A549 (cell line): ENCODE measurements around the gene C14orf132. TPM values are rescaled to one million over a fixed set of nuclear protein-coding genes. Genes with fewer than 3 reads are reported as not detected.

Experiments
- ATAC-seq, 2 experiments: fragments of 200-7000 bp in 1 of 2; fragments of >200 bp in 1 of 2; cut with Nextera tagmentation in 1 of 2; cut with Tn5 transposase in 1 of 2; 3 replicates each; pipeline versions ENCODE4 v1.8.0 to v1.9.1; 2018 to 2020; ENCODE audit warnings: mild to moderate bottlenecking in 1 of 2, moderate library complexity in 1 of 2
- CTCF ChIA-PET: fragments of 300-600 bp; sonication (Branson Sonifier 250); formaldehyde crosslinking; extraction: SDS; loops from one replicate; lab custom pipeline; 2021; ENCODE audit warnings: antibody characterized with exemption, inconsistent platforms; lab: Yijun Ruan, JAX
- POLR2A ChIA-PET: fragments of 350-600 bp; formaldehyde crosslinking; extraction: SDS; loops from one replicate; lab custom pipeline; 2021; ENCODE audit warnings: antibody characterized with exemption, inconsistent platforms; lab: Yijun Ruan, JAX
- DNase-seq, 2 experiments: peaks; one replicate each; pipeline versions ENCODE4 v3.0.0 to v3.0.0-alpha.2; 2011 to 2016; ENCODE audit warnings: low read depth in 1 of 2, low spot score in 1 of 2
- FAIRE-seq: peaks from 2 replicates; lab custom pipeline; 2011; peaks lifted over from hg19 to GRCh38; lab: Jason Lieb, UNC
- H3K27ac ChIP-seq, 2 experiments: fragments of >200 bp; sonication (Bioruptor Twin); formaldehyde crosslinking; 3 replicates each; pipeline ENCODE4 v1.5.1; 2016 to 2017
- H3K4me1 ChIP-seq: fragments of >200 bp; sonication (Bioruptor Twin); formaldehyde crosslinking; 3 replicates; pipeline ENCODE4 v1.6.1; 2016
- H3K4me2 ChIP-seq: fragments of >200 bp; sonication (Bioruptor Twin); formaldehyde crosslinking; 3 replicates; pipeline ENCODE4 v1.6.1; 2016
- H3K4me3 ChIP-seq: fragments of >200 bp; sonication (Bioruptor Twin); formaldehyde crosslinking; 3 replicates; pipeline ENCODE4 v1.5.1; 2016
- H3K9me3 ChIP-seq: fragments of >200 bp; sonication (Bioruptor Twin); formaldehyde crosslinking; 3 replicates; pipeline ENCODE4 v1.6.1; 2016
- BCL3 ChIP-seq: fragments of >200 bp; sonication (Bioruptor Twin); formaldehyde crosslinking; IDR thresholded peaks from 3 replicates; pipeline ENCODE4 v1.6.1; 2016
- CBX2 ChIP-seq: fragments of 200-600 bp; sonication (generic); IDR thresholded peaks from 2 replicates; pipeline ENCODE4 v1.6.1; 2016; ENCODE audit warnings: low read depth, mild to moderate bottlenecking, borderline replicate concordance
- CBX8 ChIP-seq: fragments of 200-600 bp; sonication (generic); IDR thresholded peaks from 2 replicates; pipeline ENCODE4 v1.6.1; 2016
- CTCF ChIP-seq: fragments of >200 bp; sonication (Bioruptor Twin); formaldehyde crosslinking; IDR thresholded peaks from 3 replicates; pipeline ENCODE4 v1.5.1; 2016
- E2F6 ChIP-seq: IDR thresholded peaks from 2 replicates; pipeline ENCODE4 v1.6.1; 2012; ENCODE audit warnings: low read depth, borderline replicate concordance
- ELK1 ChIP-seq: fragments of 150-350 bp; IDR thresholded peaks from 2 replicates; pipeline ENCODE4 v1.6.1; 2014; ENCODE audit warnings: low read depth, mild to moderate bottlenecking, low read length
- ESRRA ChIP-seq: fragments of 150-350 bp; IDR thresholded peaks from 2 replicates; pipeline ENCODE4 v1.6.1; 2014; ENCODE audit warnings: mild to moderate bottlenecking, low read length, borderline replicate concordance
- FOSL2 ChIP-seq, 2 experiments: fragments of 450-650 bp in 1 of 2; fragments of >200 bp in 1 of 2; sonication (Bioruptor Twin) in 1 of 2; formaldehyde crosslinking; IDR thresholded peaks; 2 replicates each; pipeline versions ENCODE4 v1.5.0 to v1.6.1; 2016 to 2020; ENCODE audit warnings: mild to moderate bottlenecking in 1 of 2, moderate library complexity in 1 of 2
- GATA3 ChIP-seq: IDR thresholded peaks from 2 replicates; pipeline ENCODE4 v1.6.1; 2012; ENCODE audit warnings: borderline replicate concordance
- HEYL ChIP-seq: fragments of 250-450 bp; sonication (Bioruptor Pico); IDR thresholded peaks from 2 replicates; pipeline ENCODE4 v1.8.0; 2021; ENCODE audit warnings: mild to moderate bottlenecking, moderate library complexity
- HOXA7 ChIP-seq: fragments of 250-450 bp; sonication (Bioruptor Pico); IDR thresholded peaks from 2 replicates; pipeline ENCODE4 v1.5.0; 2020; ENCODE audit warnings: mild to moderate bottlenecking, moderate library complexity
- HOXB13 ChIP-seq: fragments of 250-450 bp; sonication (Bioruptor Pico); IDR thresholded peaks from 2 replicates; pipeline ENCODE4 v1.5.0; 2020; ENCODE audit warnings: low read depth, mild to moderate bottlenecking, moderate library complexity
- JUN ChIP-seq, 2 experiments: fragments of >200 bp; sonication (Bioruptor Twin); formaldehyde crosslinking; IDR thresholded peaks; 2 replicates in 1 of 2; 3 replicates in 1 of 2; pipeline ENCODE4 v1.6.1; 2016 to 2017
- JUNB ChIP-seq: fragments of >200 bp; sonication (Bioruptor Twin); formaldehyde crosslinking; IDR thresholded peaks from 2 replicates; pipeline ENCODE4 v1.6.1; 2016
- KDM1A ChIP-seq: fragments of 200-600 bp; sonication (generic); IDR thresholded peaks from 2 replicates; pipeline ENCODE4 v1.6.1; 2016; ENCODE audit warnings: low read depth, mild to moderate bottlenecking
- MAFK ChIP-seq: fragments of 450-650 bp; IDR thresholded peaks from 2 replicates; pipeline ENCODE4 v1.6.1; 2014; ENCODE audit not compliant: partially characterized antibody
- MAZ ChIP-seq: fragments of 150-350 bp; IDR thresholded peaks from 2 replicates; pipeline ENCODE4 v1.6.1; 2014; ENCODE audit warnings: antibody characterized with exemption, low read depth, low read length, borderline replicate concordance
- PBX3 ChIP-seq: IDR thresholded peaks from 2 replicates; pipeline ENCODE4 v1.6.1; 2012
- PHF8 ChIP-seq: fragments of 200-600 bp; sonication (generic); IDR thresholded peaks from 2 replicates; pipeline ENCODE4 v1.6.1; 2016; ENCODE audit warnings: low read depth, mild to moderate bottlenecking, antibody characterized with exemption, moderate library complexity, borderline replicate concordance
- POLR2A ChIP-seq: IDR thresholded peaks from 2 replicates; pipeline ENCODE4 v1.6.1; 2012; ENCODE audit warnings: mild to moderate bottlenecking, low read length
- RAD21 ChIP-seq, 2 experiments: fragments of >200 bp in 1 of 2; sonication (Bioruptor Twin) in 1 of 2; formaldehyde crosslinking in 1 of 2; IDR thresholded peaks in 1 of 2; conservative IDR thresholded peaks in 1 of 2; 2 replicates in 1 of 2; 3 replicates in 1 of 2; pipeline ENCODE4 v1.6.1; 2012 to 2018; ENCODE audit warnings: inconsistent platforms in 1 of 2
- RNF2 ChIP-seq: fragments of 200-600 bp; sonication (generic); IDR thresholded peaks from 2 replicates; pipeline ENCODE4 v1.6.1; 2016; ENCODE audit warnings: low read depth, mild to moderate bottlenecking, antibody characterized with exemption, moderate library complexity, borderline replicate concordance
- ZC3H11A ChIP-seq: fragments of 450-650 bp; IDR thresholded peaks from 2 replicates; pipeline ENCODE4 v1.6.1; 2014; ENCODE audit warnings: antibody characterized with exemption, mild to moderate bottlenecking
- ZNF302 ChIP-seq: fragments of 250-450 bp; sonication (Bioruptor Pico); IDR thresholded peaks from 2 replicates; pipeline ENCODE4 v1.9.0; 2021; ENCODE audit warnings: inconsistent platforms, mild to moderate bottlenecking, moderate library complexity
- ZSCAN20 ChIP-seq: fragments of 250-450 bp; sonication (Bioruptor Pico); IDR thresholded peaks from 2 replicates; pipeline ENCODE4 v1.8.0; 2022; ENCODE audit warnings: mild to moderate bottlenecking, moderate library complexity
- WGBS: methylation state at CpG from one replicate; pipeline ENCODE4 v1.1.6; 2017; ENCODE audit errors: missing lambda C conversion rate; 5-methylcytosine and 5-hydroxymethylcytosine counted together
- polyA plus RNA-seq, 4 experiments: library from polyadenylated mRNA; depleted of rRNA in 3 of 4; stranded (reverse); fragments of >200 nt; fragmentation: RNase III in 1 of 4; extraction: RNeasy Plus Mini Kit Qiagen cat#74134 plus additional on column Dnase treatment in 1 of 4; gene quantifications; 2 replicates in 3 of 4; 3 replicates in 1 of 4; pipeline ENCODE4 v1.2.3, GENCODE V29; 2011 to 2017

The C14orf132 gene
- polyA plus RNA-seq, 2 of the 4 experiments (the other 2 are of a cell fraction): 4.6 to 8.5 TPM

- TF ChIP-seq GATA3 (no peak), HEYL (CRISPR knock-in tag) (no peak), BCL3 (no peak)
Measured at GRCh38 chr14:96042248-96042930, 3.2 kb downstream of the C14orf132 start (continued).

- ATAC-seq: no peak
- ChIA-PET POLR2A (no interaction called here), CTCF (interaction anchor here (1.2 to 2.3 kb wide), 2 partner anchors 10 to 54 kb away, joined by 5 to 13 read pairs; no protein-coding TSS in a partner anchor)
Measured at GRCh38 chr14:96046630-96047029, 7.5 kb downstream of the C14orf132 start.

GRCh38 chr14:96047101-96047500 is 7.9 kb downstream of the C14orf132 start:
- no peak overlapping the region for H3K27ac ChIP-seq
- ChIA-PET CTCF (interaction anchor here (1.2 to 2.3 kb wide), 3 partner anchors 10 to 54 kb away, joined by 5 to 13 read pairs (median 5); no protein-coding TSS in a partner anchor), POLR2A (no interaction called here)
- DNase-seq (no peak), ATAC-seq (no peak), FAIRE-seq (no peak)
- peaks cover 5% of the 10 kb centered on the region; the same call in 1 of the 3 replicates for H3K9me3 ChIP-seq
- TF ChIP-seq E2F6: no peak
- H3K4me1 ChIP-seq: no peaks in the 10 kb centered on the region
- H3K4me2 ChIP-seq: no peak overlapping the region
- no peak overlapping the region for H3K4me3 ChIP-seq

More at GRCh38 chr14:96046630-96047029, 7.5 kb downstream of the C14orf132 start:
- Histone ChIP-seq H3K4me1 (no peaks in the 10 kb centered on the region), H3K9me3 (peaks cover 5% of the 10 kb centered on the region; the same call in 1 of the 3 replicates), H3K27ac (no peak overlapping the region), H3K4me2 (no peak overlapping the region), H3K4me3 (no peak overlapping the region)
- FAIRE-seq: no peak
- no peak for TF ChIP-seq KDM1A
- no peak for TF ChIP-seq JUN (IDR thresholded peaks at IDR 0.05)
- TF ChIP-seq CBX8: no peak
- TF ChIP-seq ESRRA: no peak
- no peak for TF ChIP-seq ZC3H11A
- TF ChIP-seq HOXA7 (CRISPR knock-in tag): no peak
- no peak for TF ChIP-seq CTCF
- no peak for TF ChIP-seq E2F6
- no peak for TF ChIP-seq ZSCAN20
- no peak for TF ChIP-seq HEYL (CRISPR knock-in tag)
- TF ChIP-seq MAFK: no peak
- 75% methylated on average over 2 of the region's 2 CpGs for WGBS
- no peak for DNase-seq

GRCh38 chr14:96049932-96050331 is 10.8 kb downstream of the C14orf132 start:
- no peak overlapping the region for H3K4me2 ChIP-seq
- peaks cover 5% of the 10 kb centered on the region; the same call in 1 of the 3 replicates for H3K9me3 ChIP-seq
- H3K4me3 ChIP-seq: no peak overlapping the region
- POLR2A ChIA-PET: no interaction called here
- FAIRE-seq (no peak), ATAC-seq (no peak), DNase-seq (no peak)
- CTCF ChIA-PET: interaction anchor here (0.7 to 1.4 kb wide), 4 partner anchors 11 to 51 kb away, joined by 3 to 4 read pairs (median 3); partner anchors contain the start of gene C14orf132
- H3K27ac ChIP-seq: no peak overlapping the region
- peaks cover 18% of the 10 kb centered on the region; the same call in 2 of the 3 replicates for H3K4me1 ChIP-seq
- TF ChIP-seq CBX2: no peak
- TF ChIP-seq ZC3H11A: no peak
- no peak for TF ChIP-seq FOSL2 (IDR thresholded peaks at IDR 0.05)
- TF ChIP-seq FOSL2 (CRISPR knock-in tag; IDR thresholded peaks at IDR 0.05): no peak
- TF ChIP-seq POLR2A: no peak
- no peak for TF ChIP-seq ZNF302 (CRISPR knock-in tag)
- no peak for TF ChIP-seq KDM1A
- TF ChIP-seq RAD21 (conservative IDR thresholded peaks at IDR 0.05 in 1 of 2, IDR thresholded peaks at IDR 0.05 in 1 of 2): no peak
- no peak for TF ChIP-seq RNF2
- TF ChIP-seq PHF8: no peak
- no peak for TF ChIP-seq ELK1
- TF ChIP-seq JUNB: no peak
- TF ChIP-seq MAFK: no peak
- TF ChIP-seq HOXB13 (CRISPR knock-in tag): no peak
- no peak for TF ChIP-seq PBX3
- no peak for TF ChIP-seq MAZ
